HCT116 (cell line): ENCODE measurements around the gene SEZ6.

Experiments used
- ELF1 ChIP-seq: IDR thresholded peaks from 2 replicates; pipeline ENCODE4 v1.6.1; 2012; ENCODE audit warnings: low read depth, borderline replicate concordance
- EZH2 ChIP-seq: fragments of 200-600 bp; sonication (generic); IDR thresholded peaks from 2 replicates; pipeline ENCODE4 v1.6.1; 2017; ENCODE audit warnings: antibody characterized with exemption, mixed run types

- no peak for TF ChIP-seq EZH2
- TF ChIP-seq ELF1 = no peak
Measured at GRCh38 chr17:28975031-28975430, 30.8 kb downstream of the SEZ6 start.
